RWPE2 (cell line): Measurements from ENCODE around the gene CTBP1.

ENCODE experiments used
- ATAC-seq: fragments of 200-7000 bp; cut with Tn5 transposase; 3 replicates; pipeline ENCODE4 v1.9.1; 2021; ENCODE audit warnings: low read depth
- DNase-seq: peaks from one replicate; pipeline ENCODE4 v3.0.0-alpha.2; 2020; ENCODE audit warnings: low spot score
- H3K27ac ChIP-seq: fragments of 450-650 bp; 2 replicates; pipeline ENCODE4 v1.5.1; 2017; ENCODE audit warnings: mild to moderate bottlenecking; ENCODE audit not compliant: poor library complexity, severe bottlenecking
- H3K27me3 ChIP-seq: fragments of 250-450 bp; sonication (Bioruptor Pico); 2 replicates; pipeline ENCODE4 v1.5.1; 2021; ENCODE audit warnings: mild to moderate bottlenecking, moderate library complexity; ENCODE audit not compliant: insufficient read depth, poor library complexity, severe bottlenecking
- H3K36me3 ChIP-seq: fragments of 250-450 bp; sonication (Bioruptor Pico); 2 replicates; pipeline ENCODE4 v1.5.1; 2020; ENCODE audit warnings: low read depth, mild to moderate bottlenecking, moderate library complexity
- H3K4me1 ChIP-seq: fragments of 250-450 bp; sonication (Bioruptor Pico); 2 replicates; pipeline ENCODE4 v1.5.1; 2021; ENCODE audit warnings: mild to moderate bottlenecking, moderate library complexity; ENCODE audit not compliant: insufficient read depth, poor library complexity, severe bottlenecking
- H3K4me3 ChIP-seq: fragments of 250-450 bp; sonication (Bioruptor Pico); 2 replicates; pipeline ENCODE4 v1.5.1; 2021; ENCODE audit warnings: mild to moderate bottlenecking, moderate library complexity; ENCODE audit not compliant: severe bottlenecking
- H3K9me3 ChIP-seq: fragments of 250-450 bp; sonication (Bioruptor Pico); 2 replicates; pipeline ENCODE4 v1.5.1; 2021; ENCODE audit warnings: mild to moderate bottlenecking, moderate library complexity; ENCODE audit not compliant: severe bottlenecking
- CTCF ChIP-seq: fragments of 450-650 bp; IDR thresholded peaks from one replicate; pipeline ENCODE4 v1.5.1; 2017; ENCODE audit warnings: mild to moderate bottlenecking, moderate library complexity; ENCODE audit not compliant: poor library complexity, severe bottlenecking

CTBP1 gene

GRCh38 chr4:1211371-1211770 lies 37.6 kb downstream of the CTBP1 start:
- H3K27ac ChIP-seq = no peak overlapping the region

GRCh38 chr4:1210971-1211370 lies 38.0 kb downstream of the CTBP1 start:
- H3K36me3 ChIP-seq = peaks cover 44% of the 10 kb centered on the region
- no peaks in the 10 kb centered on the region for H3K9me3 ChIP-seq
- TF ChIP-seq CTCF = no peak
- ATAC-seq (no peak), DNase-seq (peak; percentile 58)
- no peak overlapping the region for H3K27ac ChIP-seq
- no peaks in the 10 kb centered on the region for H3K4me1 ChIP-seq
- H3K4me3 ChIP-seq = no peak overlapping the region
- H3K27me3 ChIP-seq = no peaks in the 10 kb centered on the region

More at GRCh38 chr4:1211371-1211770, 37.6 kb downstream of the CTBP1 start:
- H3K36me3 ChIP-seq = peaks cover 48% of the 10 kb centered on the region
- no peaks in the 10 kb centered on the region for H3K4me1 ChIP-seq
- H3K4me3 ChIP-seq = no peak overlapping the region
- no peak for TF ChIP-seq CTCF
- no peaks in the 10 kb centered on the region for H3K9me3 ChIP-seq
- peak; percentile 46 for DNase-seq
- H3K27me3 ChIP-seq = no peaks in the 10 kb centered on the region
- no peak for ATAC-seq

- ATAC-seq = no peak
These were observed 38.6 kb downstream of the CTBP1 start for GRCh38 chr4:1210241-1210841.

GRCh38 chr4:1209821-1210220 lies 39.1 kb downstream of the CTBP1 start:
- Histone ChIP-seq H3K9me3 (no peaks in the 10 kb centered on the region), H3K4me3 (no peak overlapping the region), H3K27ac (no peak overlapping the region), H3K27me3 (no peaks in the 10 kb centered on the region), H3K4me1 (no peaks in the 10 kb centered on the region), H3K36me3 (peaks cover 33% of the 10 kb centered on the region)
- ATAC-seq (no peak), DNase-seq (no peak)
- no peak for TF ChIP-seq CTCF

More at GRCh38 chr4:1210241-1210841, 38.6 kb downstream of the CTBP1 start:
- H3K9me3 ChIP-seq = no peaks in the 10 kb centered on the region
- DNase-seq = peak; percentile 51
- no peak overlapping the region for H3K27ac ChIP-seq
- peaks cover 38% of the 10 kb centered on the region for H3K36me3 ChIP-seq
- H3K27me3 ChIP-seq = no peaks in the 10 kb centered on the region
- no peak for TF ChIP-seq CTCF
- H3K4me1 ChIP-seq = no peaks in the 10 kb centered on the region
- H3K4me3 ChIP-seq = no peak overlapping the region

GRCh38 chr4:1208970-1209704 lies 39.8 kb downstream of the CTBP1 start:
- Histone ChIP-seq H3K27me3 (no peaks in the 10 kb centered on the region), H3K27ac (no peak overlapping the region), H3K4me1 (no peaks in the 10 kb centered on the region), H3K36me3 (peaks cover 26% of the 10 kb centered on the region), H3K9me3 (no peaks in the 10 kb centered on the region), H3K4me3 (no peak overlapping the region)
- DNase-seq (peak; percentile 51), ATAC-seq (no peak)
- no peak for TF ChIP-seq CTCF
